Gastroesophageal sphincter (tissue), 4 donors: ENCODE results near the gene TRIM68. TPM values are rescaled to one million over a fixed set of nuclear protein-coding genes. Genes with fewer than 3 reads are reported as not detected.

Experiments
- ATAC-seq: fragments of 150-250 bp; one replicate; pipeline ENCODE4 v1.9.1; 2016; ENCODE audit warnings: mild to moderate bottlenecking, moderate library complexity
- H3K27ac ChIP-seq, 4 donors: fragments of 200-600 bp; sonication (generic) in 3 of 4; 1 replicate in 3 of 4; 2 replicates in 1 of 4; pipeline ENCODE4 v1.5.1; 2016 to 2019
- H3K27me3 ChIP-seq: fragments of 200-600 bp; sonication (generic); one replicate; pipeline ENCODE4 v1.5.1; 2019
- H3K36me3 ChIP-seq, 2 donors: fragments of 200-600 bp; sonication (generic); one replicate each; pipeline ENCODE4 v1.5.1; 2019; ENCODE audit warnings: control low read depth in 1 of 2
- H3K4me1 ChIP-seq, 3 donors: fragments of 200-600 bp; sonication (generic); 1 replicate in 2 of 3; 2 replicates in 1 of 3; pipeline ENCODE4 v1.5.1; 2016 to 2019; ENCODE audit warnings: control low read depth in 2 of 3
- H3K4me3 ChIP-seq, 2 donors: fragments of 200-600 bp; sonication (generic); one replicate each; pipeline ENCODE4 v1.5.1; 2019; ENCODE audit warnings: mild to moderate bottlenecking in 1 of 2, moderate library complexity in 1 of 2
- H3K9me3 ChIP-seq, 3 donors: fragments of 200-600 bp; sonication (generic); one replicate each; pipeline ENCODE4 v1.5.1; 2017 to 2019; ENCODE audit warnings: control low read depth in 2 of 3
- EP300 ChIP-seq: sonication (generic); formaldehyde crosslinking; IDR thresholded peaks from one replicate; pipeline ENCODE4 v1.6.1; 2017; ENCODE audit warnings: antibody characterized with exemption, mild to moderate bottlenecking
- POLR2A ChIP-seq, 2 donors: fragments of 450-650 bp; IDR thresholded peaks; one replicate each; pipeline ENCODE4 v1.6.1; 2017; ENCODE audit warnings: antibody characterized with exemption in 2 of 2, mild to moderate bottlenecking in 2 of 2, moderate library complexity in 1 of 2
- POLR2AphosphoS5 ChIP-seq: sonication (generic); formaldehyde crosslinking; IDR thresholded peaks from one replicate; pipeline ENCODE4 v1.6.1; 2017; ENCODE audit warnings: antibody characterized with exemption
- WGBS, 2 donors: methylation state at CpG; one replicate each; pipeline ENCODE4 v1.1.5; 2018; ENCODE audit warnings: low coverage in 1 of 2; 5-methylcytosine and 5-hydroxymethylcytosine counted together
- total RNA-seq, 4 donors: library from RNA; depleted of rRNA; stranded (reverse); fragments of >200 nt; gene quantifications; one replicate each; pipeline ENCODE4 v1.1.0, GENCODE V29; 2016
- TF ChIP-seq, protein P1 (sequence below), 4 experiments: fragments of 200-600 bp in 2 of 4; fragments of 450-650 bp in 2 of 4; sonication (generic) in 1 of 4; IDR thresholded peaks; one replicate each; pipeline ENCODE4 v1.5.1; 2017 to 2019; ENCODE audit warnings: antibody characterized with exemption in 4 of 4, mild to moderate bottlenecking in 2 of 4, moderate library complexity in 2 of 4

The TRIM68 gene
- total RNA-seq, 4 donors from 2014 or later, result 12.0 to 17.3 (median 14.0) TPM

DNA sequence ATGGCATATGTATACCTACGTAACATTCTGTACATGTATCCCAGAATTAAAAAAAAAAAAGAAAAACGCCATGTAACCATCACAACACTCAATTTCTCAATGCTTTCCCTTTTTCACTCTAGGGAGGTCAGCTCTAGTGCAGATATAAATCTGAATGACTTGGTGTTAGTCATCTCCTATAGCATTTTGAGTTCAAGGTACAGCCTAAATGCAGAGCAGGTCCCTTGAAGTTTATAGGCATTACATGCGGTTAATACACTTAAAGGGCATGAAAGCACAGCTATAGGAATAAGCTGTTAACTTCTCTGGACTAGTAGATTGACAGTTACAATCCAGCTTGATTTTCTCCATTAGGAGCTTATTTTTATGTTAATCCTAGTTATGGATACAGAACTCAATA is 42.7 kb downstream of the TRIM68 start:
- H3K4me1 ChIP-seq, result no peaks in the 10 kb centered on the region
- no peak overlapping the region for H3K4me3 ChIP-seq
- ATAC-seq, result no peak
- no peak overlapping the region for H3K27ac ChIP-seq
- H3K36me3 ChIP-seq, result no peaks in the 10 kb centered on the region
- WGBS, 2 donors, result 75 to 85% methylated on average over 3 of the region's 3 CpGs
- no peaks in the 10 kb centered on the region for H3K27me3 ChIP-seq
- TF ChIP-seq EP300, result no peak
- TF ChIP-seq, protein P1, sequence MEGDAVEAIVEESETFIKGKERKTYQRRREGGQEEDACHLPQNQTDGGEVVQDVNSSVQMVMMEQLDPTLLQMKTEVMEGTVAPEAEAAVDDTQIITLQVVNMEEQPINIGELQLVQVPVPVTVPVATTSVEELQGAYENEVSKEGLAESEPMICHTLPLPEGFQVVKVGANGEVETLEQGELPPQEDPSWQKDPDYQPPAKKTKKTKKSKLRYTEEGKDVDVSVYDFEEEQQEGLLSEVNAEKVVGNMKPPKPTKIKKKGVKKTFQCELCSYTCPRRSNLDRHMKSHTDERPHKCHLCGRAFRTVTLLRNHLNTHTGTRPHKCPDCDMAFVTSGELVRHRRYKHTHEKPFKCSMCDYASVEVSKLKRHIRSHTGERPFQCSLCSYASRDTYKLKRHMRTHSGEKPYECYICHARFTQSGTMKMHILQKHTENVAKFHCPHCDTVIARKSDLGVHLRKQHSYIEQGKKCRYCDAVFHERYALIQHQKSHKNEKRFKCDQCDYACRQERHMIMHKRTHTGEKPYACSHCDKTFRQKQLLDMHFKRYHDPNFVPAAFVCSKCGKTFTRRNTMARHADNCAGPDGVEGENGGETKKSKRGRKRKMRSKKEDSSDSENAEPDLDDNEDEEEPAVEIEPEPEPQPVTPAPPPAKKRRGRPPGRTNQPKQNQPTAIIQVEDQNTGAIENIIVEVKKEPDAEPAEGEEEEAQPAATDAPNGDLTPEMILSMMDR (IDR thresholded peaks at IDR 0.05), result no peak
- TF ChIP-seq POLR2A (IDR thresholded peaks at IDR 0.05), result no peak
- TF ChIP-seq POLR2AphosphoS5, result no peak
- H3K9me3 ChIP-seq, result peaks cover 0 to 19% (median 0%) of the 10 kb centered on the region in 3 donors

DNA sequence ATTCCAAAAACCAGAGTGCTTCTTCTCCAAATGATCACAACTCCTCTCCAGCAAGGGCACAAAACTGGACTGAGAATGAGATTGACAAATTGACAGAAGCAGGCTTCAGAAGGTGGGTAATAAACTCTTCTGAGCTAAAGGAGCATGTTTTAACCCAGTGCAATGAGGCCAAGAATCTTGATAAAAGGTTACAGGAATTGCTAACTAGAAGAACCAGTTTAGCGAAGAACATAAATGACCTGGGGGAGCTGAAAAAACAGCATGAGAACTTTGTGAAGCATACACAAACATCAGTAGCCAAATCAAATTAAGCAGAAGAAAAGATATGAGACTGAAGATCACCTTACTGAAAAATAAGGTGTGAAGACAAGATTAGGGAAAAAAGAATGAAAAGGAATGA is 47.6 kb downstream of the TRIM68 start:
- ATAC-seq, result no peak
- no peak overlapping the region for H3K4me3 ChIP-seq
- no peaks in the 10 kb centered on the region for H3K4me1 ChIP-seq
- 91 to 100% methylated on average over 1 of the region's 1 CpG for WGBS, 2 donors
- H3K9me3 ChIP-seq, result peaks cover 0 to 19% (median 0%) of the 10 kb centered on the region in 3 donors
- no peaks in the 10 kb centered on the region for H3K36me3 ChIP-seq
- H3K27ac ChIP-seq, result no peak overlapping the region
- no peaks in the 10 kb centered on the region for H3K27me3 ChIP-seq
- TF ChIP-seq POLR2AphosphoS5, result no peak
- TF ChIP-seq, protein P1 (IDR thresholded peaks at IDR 0.05), result no peak
- TF ChIP-seq POLR2A (IDR thresholded peaks at IDR 0.05), result no peak
- no peak for TF ChIP-seq EP300

- Histone ChIP-seq H3K4me1 (no peaks in the 10 kb centered on the region), H3K9me3 (peaks cover 0 to 19% (median 0%) of the 10 kb centered on the region in 3 donors), H3K27me3 (no peaks in the 10 kb centered on the region), H3K27ac (no peak overlapping the region), H3K4me3 (no peak overlapping the region), H3K36me3 (no peaks in the 10 kb centered on the region)
- ATAC-seq, result no peak
- TF ChIP-seq POLR2AphosphoS5 (no peak), POLR2A (IDR thresholded peaks at IDR 0.05) (no peak)
- TF ChIP-seq, protein P1 (IDR thresholded peaks at IDR 0.05), result no peak
- WGBS, 2 donors, result 57% methylated on average over 1 of the region's 8 CpGs
Observed at GRCh38 chr11:4559527-4560440, 48.2 kb downstream of the TRIM68 start.

DNA sequence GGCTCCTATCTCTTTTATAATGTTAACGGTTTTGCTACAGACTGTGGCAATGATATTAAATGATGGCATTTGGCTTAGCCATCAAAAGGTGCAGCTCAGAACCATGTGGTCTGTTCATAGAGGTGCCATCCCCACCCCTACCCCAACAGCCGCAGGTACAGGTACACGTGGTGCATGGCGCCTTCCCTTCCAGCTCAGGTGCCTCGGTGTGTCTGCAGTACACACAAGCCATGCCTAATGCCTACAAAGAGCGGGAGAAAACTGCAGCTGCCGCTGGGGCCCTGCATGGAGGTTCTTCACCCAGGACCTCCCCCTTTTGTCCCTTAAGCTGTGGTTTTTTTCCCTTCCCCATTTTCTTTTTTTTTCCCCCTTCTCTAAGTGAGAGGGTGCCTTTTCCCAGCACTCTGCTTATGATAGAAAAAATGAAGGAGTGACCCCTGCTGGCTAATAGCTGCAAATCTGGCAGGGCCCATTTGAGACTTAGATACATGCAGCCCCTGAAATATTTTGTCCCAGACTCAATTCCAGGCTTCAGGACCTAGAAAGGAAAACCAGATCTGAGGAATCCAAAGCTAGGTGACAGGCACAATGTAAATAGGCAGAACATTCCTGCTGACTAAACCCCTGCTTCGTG is 56.6 kb downstream of the TRIM68 start:
- ATAC-seq, result no peak
- TF ChIP-seq, protein P1 (IDR thresholded peaks at IDR 0.05), result no peak
- TF ChIP-seq EP300 (no peak), POLR2AphosphoS5 (no peak), POLR2A (IDR thresholded peaks at IDR 0.05) (no peak)
- Histone ChIP-seq H3K9me3 (peaks cover 0 to 17% (median 0%) of the 10 kb centered on the region in 3 donors), H3K4me3 (no peak overlapping the region), H3K4me1 (no peaks in the 10 kb centered on the region), H3K36me3 (no peaks in the 10 kb centered on the region), H3K27ac (no peak overlapping the region), H3K27me3 (peaks cover 4% of the 10 kb centered on the region)
- WGBS, 2 donors, result 80% methylated on average over 2 of the region's 8 CpGs

Other genes starting within 250 kb of the TRIM68 start
- gene OR52B4, start 239.8 kb downstream of the TRIM68 start, total RNA-seq, result not detected
- gene TRIM21, start 214.5 kb downstream of the TRIM68 start, total RNA-seq, result 10 to 100 TPM; 16.1 to 20.1 (median 17.0) TPM
- under 1 TPM in 1 of 4 donors, not detected in 3; 0.94 TPM for gene OR52K2, start 158.9 kb downstream of the TRIM68 start, total RNA-seq
- gene OR52K1, start 125.6 kb downstream of the TRIM68 start, total RNA-seq, result not detected
- not detected for gene OR52M1, start 63.0 kb downstream of the TRIM68 start, total RNA-seq
- gene OR52I2, start 26.5 kb downstream of the TRIM68 start, total RNA-seq, result not detected
- not detected for gene OR52I1, start 14.2 kb downstream of the TRIM68 start, total RNA-seq
- not detected for gene OR51D1, start 29.2 kb upstream of the TRIM68 start, total RNA-seq
- under 1 TPM; 0.27 to 0.78 (median 0.65) TPM for gene OR51E1, start 35.8 kb upstream of the TRIM68 start, total RNA-seq
- gene OR51E2, start 89.6 kb upstream of the TRIM68 start, total RNA-seq, result 1 to 10 TPM in 1 of 4 donors, under 1 TPM in 2, not detected in 1; 0.67 to 2.5 (median 0.94) TPM
- not detected for gene MMP26, start 96.6 kb upstream of the TRIM68 start, total RNA-seq
- not detected for gene OR51F1, start 161.7 kb upstream of the TRIM68 start, total RNA-seq
- not detected for gene OR52R1, start 196.1 kb upstream of the TRIM68 start, total RNA-seq
- gene OR51F2, start 213.1 kb upstream of the TRIM68 start, total RNA-seq, result not detected
- gene OR51S1, start 241.0 kb upstream of the TRIM68 start, total RNA-seq, result not detected